CD4-positive, alpha-beta T cell treated with Interleukin-15 for 1 hour (primary cell): ENCODE data around the gene MST1.
A peak's percentile ranks its signal among the peaks of the same experiment; 100 is the strongest.

Experiments used
- DNase-seq: peaks from one replicate; pipeline ENCODE4 v3.0.0-alpha.2; 2020

MST1 gene

GRCh38 chr3:49673715-49674496, 15.4 kb downstream of the MST1 start, which contains the start of gene APEH:
Gene APEH, plus strand, starts transcription at chr3:49674351. Its CDS starts 51 bp downstream, at chr3:49674402.
- peak; percentile 98 for DNase-seq

GRCh38 chr3:49673121-49673714, 16.1 kb downstream of the MST1 start:
- DNase-seq, result no peak

- DNase-seq, result peak; percentile 63
These were observed 17.7 kb downstream of the MST1 start for GRCh38 chr3:49671291-49672288.

GRCh38 chr3:49670940-49671290, 18.4 kb downstream of the MST1 start:
- no peak for DNase-seq

- no peak for DNase-seq
These were observed 19.9 kb downstream of the MST1 start for GRCh38 chr3:49669352-49669751.

- no peak for DNase-seq
These were observed 20.4 kb downstream of the MST1 start for GRCh38 chr3:49668861-49669260.

- DNase-seq, result no peak
These were observed 20.9 kb downstream of the MST1 start for GRCh38 chr3:49668414-49668797.

GRCh38 chr3:49667701-49668413, 21.4 kb downstream of the MST1 start:
- no peak for DNase-seq

- no peak for DNase-seq
These were observed 22.7 kb downstream of the MST1 start for GRCh38 chr3:49666592-49666991.

- no peak for DNase-seq
These were observed 23.3 kb downstream of the MST1 start for GRCh38 chr3:49665822-49666519.

GRCh38 chr3:49664300-49664699, 25.0 kb downstream of the MST1 start:
- DNase-seq, result no peak

- no peak for DNase-seq
These were observed 25.4 kb downstream of the MST1 start for GRCh38 chr3:49663831-49664230.

- DNase-seq, result no peak
These were observed 26.4 kb downstream of the MST1 start for GRCh38 chr3:49662720-49663413.

- DNase-seq, result no peak
These were observed 27.3 kb downstream of the MST1 start for GRCh38 chr3:49662021-49662420.

GRCh38 chr3:49661281-49661680, 28.0 kb downstream of the MST1 start:
- no peak for DNase-seq

GRCh38 chr3:49659756-49660155, 29.5 kb downstream of the MST1 start:
- DNase-seq, result no peak

GRCh38 chr3:49658711-49659110, 30.6 kb downstream of the MST1 start:
- no peak for DNase-seq

GRCh38 chr3:49657208-49657915, 31.9 kb downstream of the MST1 start:
- DNase-seq, result no peak

- no peak for DNase-seq
These were observed 32.6 kb downstream of the MST1 start for GRCh38 chr3:49656541-49657112.

GRCh38 chr3:49655731-49656285, 33.5 kb downstream of the MST1 start:
- DNase-seq, result no peak
